IMR-90 (cell line): ENCODE measurements around the gene CYP8B1. TPM values are rescaled to one million over a fixed set of nuclear protein-coding genes. Genes with fewer than 3 reads are reported as not detected.

Source experiments
- ATAC-seq: fragments of 200-7000 bp; cut with Tn5 transposase; 2 replicates; pipeline ENCODE4 v1.9.1; 2020; ENCODE audit warnings: low read depth, mild to moderate bottlenecking, moderate library complexity
- BruUV-seq: library from RNA; stranded (reverse); fragments of 400-500 nt; replicated peaks from 2 replicates; lab custom pipeline; 2021; lab: Mats Ljungman, UMichigan
- CTCF ChIA-PET: fragments of 300-600 bp; formaldehyde crosslinking; extraction: SDS; loops from one replicate; lab custom pipeline; 2021; ENCODE audit warnings: antibody characterized with exemption; lab: Yijun Ruan, JAX
- POLR2A ChIA-PET: fragments of 300-600 bp; sonication (Branson Sonifier 250); formaldehyde crosslinking; loops from one replicate; lab custom pipeline; 2022; ENCODE audit warnings: antibody characterized with exemption; ENCODE audit not compliant: unreplicated experiment; lab: Charles Lee
- DNase-seq: peaks from one replicate; pipeline ENCODE4 v3.0.0; 2013
- H2AFZ ChIP-seq: replicated peaks from 2 replicates; pipeline ENCODE3; 2013; ENCODE audit warnings: low read length, mild to moderate bottlenecking; ENCODE audit not compliant: poor library complexity
- H2AK5ac ChIP-seq: 2 replicates; pipeline ENCODE4 v1.6.1; 2013; ENCODE audit warnings: low read depth, low read length, inconsistent platforms
- H2AK9ac ChIP-seq: replicated peaks from 2 replicates; pipeline ENCODE3; 2013; ENCODE audit warnings: mild to moderate bottlenecking, low read depth, low read length, moderate library complexity; ENCODE audit not compliant: poor library complexity
- H2BK120ac ChIP-seq: 2 replicates; pipeline ENCODE4 v1.6.1; 2013; ENCODE audit warnings: low read depth, low read length, inconsistent platforms
- H2BK15ac ChIP-seq: 3 replicates; pipeline ENCODE4 v1.6.1; 2013; ENCODE audit warnings: low read depth, low read length, inconsistent platforms
- H2BK20ac ChIP-seq: 2 replicates; pipeline ENCODE4 v1.6.1; 2013; ENCODE audit warnings: low read depth, mild to moderate bottlenecking, inconsistent platforms, low read length, moderate library complexity
- H2BK5ac ChIP-seq: 2 replicates; pipeline ENCODE4 v1.6.1; 2013; ENCODE audit warnings: mild to moderate bottlenecking, low read depth, low read length, inconsistent platforms; ENCODE audit not compliant: poor library complexity, severe bottlenecking
- H3K14ac ChIP-seq: replicated peaks from 2 replicates; pipeline ENCODE4 v1.6.1; 2013; ENCODE audit warnings: low read depth, low read length, inconsistent platforms
- H3K18ac ChIP-seq: 2 replicates; pipeline ENCODE4 v1.6.1; 2013; ENCODE audit warnings: low read depth, low read length, control low read depth
- H3K23ac ChIP-seq: 2 replicates; pipeline ENCODE4 v1.6.1; 2013; ENCODE audit warnings: low read depth, low read length, inconsistent platforms
- H3K27ac ChIP-seq: 2 replicates; pipeline ENCODE4 v1.5.1; 2013; ENCODE audit warnings: mild to moderate bottlenecking, control low read depth, low read length; ENCODE audit not compliant: insufficient read depth
- H3K27me3 ChIP-seq: 2 replicates; pipeline ENCODE4 v1.6.1; 2013; ENCODE audit warnings: low read length; ENCODE audit not compliant: control insufficient read depth, insufficient read depth
- H3K36me3 ChIP-seq: 2 replicates; pipeline ENCODE4 v1.6.1; 2013; ENCODE audit warnings: low read length, mixed read lengths; ENCODE audit not compliant: control insufficient read depth, insufficient read depth
- H3K4ac ChIP-seq: 2 replicates; pipeline ENCODE4 v1.6.1; 2013; ENCODE audit warnings: low read depth, low read length, inconsistent platforms
- H3K4me1 ChIP-seq: 2 replicates; pipeline ENCODE4 v1.6.1; 2013; ENCODE audit warnings: low read length, mixed read lengths; ENCODE audit not compliant: control insufficient read depth, insufficient read depth
- H3K4me2 ChIP-seq: 2 replicates; pipeline ENCODE4 v1.6.1; 2013; ENCODE audit warnings: low read depth, mild to moderate bottlenecking, control low read depth, low read length, moderate library complexity
- H3K4me3 ChIP-seq: 2 replicates; pipeline ENCODE4 v1.5.1; 2013; ENCODE audit warnings: low read depth, mild to moderate bottlenecking, control low read depth, low read length, moderate library complexity; ENCODE audit not compliant: insufficient read depth
- H3K56ac ChIP-seq: 2 replicates; pipeline ENCODE4 v1.6.1; 2013; ENCODE audit warnings: low read length, inconsistent platforms; ENCODE audit not compliant: insufficient read depth; ENCODE audit errors: extremely low read depth
- H3K79me1 ChIP-seq, 2 experiments: 2 replicates each; pipeline ENCODE4 v1.6.1; 2013; ENCODE audit warnings: low read length in 2 of 2, inconsistent platforms in 1 of 2, low read depth in 1 of 2
- H3K9ac ChIP-seq: 2 replicates; pipeline ENCODE4 v1.6.1; 2013; ENCODE audit warnings: low read depth, low read length, control low read depth
- H3K9me1 ChIP-seq: 2 replicates; pipeline ENCODE4 v1.6.1; 2013; ENCODE audit warnings: low read length, inconsistent platforms; ENCODE audit not compliant: insufficient read depth
- H3K9me3 ChIP-seq: 2 replicates; pipeline ENCODE4 v1.6.1; 2013; ENCODE audit warnings: low read length; ENCODE audit not compliant: control insufficient read depth, insufficient read depth
- H4K20me1 ChIP-seq: 2 replicates; pipeline ENCODE4 v1.6.1; 2013; ENCODE audit warnings: low read length, inconsistent platforms; ENCODE audit not compliant: insufficient read depth
- H4K5ac ChIP-seq: 2 replicates; pipeline ENCODE4 v1.6.1; 2013; ENCODE audit warnings: mild to moderate bottlenecking, low read depth, low read length, control low read depth
- H4K8ac ChIP-seq, 2 experiments: 2 replicates each; pipeline ENCODE4 v1.6.1; 2013; ENCODE audit warnings: low read depth in 2 of 2, low read length in 2 of 2, control low read depth in 1 of 2, inconsistent platforms in 1 of 2
- H4K91ac ChIP-seq: 2 replicates; pipeline ENCODE4 v1.6.1; 2013; ENCODE audit warnings: low read depth, low read length, inconsistent platforms; ENCODE audit not compliant: insufficient read depth
- MAZ ChIP-seq: IDR thresholded peaks from 2 replicates; pipeline ENCODE4 v1.6.1; 2012; ENCODE audit warnings: low read depth, mild to moderate bottlenecking, low read length, improper control_type of control experiment, moderate library complexity, borderline replicate concordance
- MXI1 ChIP-seq: IDR thresholded peaks from 2 replicates; pipeline ENCODE4 v1.6.1; 2012; ENCODE audit warnings: low read depth, mild to moderate bottlenecking, low read length, moderate library complexity, borderline replicate concordance
- POLR2A ChIP-seq: IDR thresholded peaks from 2 replicates; pipeline ENCODE4 v1.6.1; 2012; ENCODE audit warnings: mild to moderate bottlenecking, low read depth, low read length
- RAD21 ChIP-seq: IDR thresholded peaks from 2 replicates; pipeline ENCODE4 v1.6.1; 2012; ENCODE audit warnings: low read length, improper control_type of control experiment
- SMC3 ChIP-seq: fragments of 150-350 bp; IDR thresholded peaks from 2 replicates; pipeline ENCODE4 v1.6.1; 2016; ENCODE audit warnings: low read depth, mild to moderate bottlenecking, antibody characterized with exemption, low read length, moderate library complexity
- USF2 ChIP-seq: fragments of 150-350 bp; IDR thresholded peaks from 2 replicates; pipeline ENCODE4 v1.6.1; 2017; ENCODE audit warnings: mild to moderate bottlenecking, antibody characterized with exemption, low read length, low read depth
- WGBS, 2 experiments: methylation state at CpG; one replicate each; pipeline versions ENCODE4 v1.1.5 to v1.1.7; 2013; ENCODE audit warnings: missing lambda C conversion rate in 2 of 2; ENCODE audit not compliant: insufficient read length in 1 of 2; ENCODE audit errors: extremely low coverage in 2 of 2; 5-methylcytosine and 5-hydroxymethylcytosine counted together
- dilution Hi-C: fragments of 300-500 bp; cut with HindIII; formaldehyde crosslinking; loops from one replicate; pipeline ENCODE4 v1.14.3; 2018; ENCODE audit warnings: low sequenced_read_pairs; ENCODE audit not compliant: unreplicated experiment
- in situ Hi-C: fragments of 300-500 bp; cut with MboI; formaldehyde crosslinking; loops from 3 replicates; pipeline ENCODE4 v1.14.3; 2019; ENCODE audit warnings: low sequenced_read_pairs, inconsistent platforms, mixed read lengths
- intact Hi-C: fragments of 100-400 bp; cut with micrococcal nuclease; formaldehyde crosslinking; loops from 2 replicates; pipeline ENCODE4 v1.10.0; 2022
- polyA plus RNA-seq, 3 experiments: library from polyadenylated mRNA; depleted of rRNA; stranded (reverse); fragments of >200 nt; gene quantifications; 2 replicates each; pipeline ENCODE4 v1.2.3, GENCODE V29; 2012; ENCODE audit warnings: low replicate concordance in 1 of 3
- total RNA-seq: library from RNA; depleted of rRNA; stranded (reverse); fragments of >200 nt; gene quantifications from 2 replicates; pipeline ENCODE4 v1.2.3, GENCODE V29; 2012

CYP8B1 gene
- total and polyA plus RNA-seq, 2 of the 4 experiments (the other 2 are of a cell fraction) = not detected

GRCh38 chr3:42846685-42847522 lies 28.8 kb downstream of the CYP8B1 start:
- no peak overlapping the region for H3K27ac ChIP-seq
- no peak overlapping the region for H3K4me2 ChIP-seq
- H4K8ac ChIP-seq = no peak overlapping the region
- intact Hi-C loops = no loop called here
- H4K91ac ChIP-seq = no peak overlapping the region
- ChIA-PET POLR2A (no interaction called here), CTCF (no interaction called here)
- H4K20me1 ChIP-seq = no peaks in the 10 kb centered on the region
- no peak overlapping the region for H2AFZ ChIP-seq
- H3K14ac ChIP-seq = no peak overlapping the region
- DNase-seq = no peak
- no peak overlapping the region for H3K18ac ChIP-seq
- dilution Hi-C loops = no loop called here
- TF ChIP-seq MAZ (no peak), MXI1 (no peak), SMC3 (no peak), RAD21 (no peak), POLR2A (no peak), USF2 (no peak)
- no peaks in the 10 kb centered on the region for H3K9me1 ChIP-seq
- WGBS, 2 experiments = 40% methylated on average over 1 of the region's 5 CpGs; no CpG with 5 or more reads in 1 of the 2 experiments
- no peak overlapping the region for H3K4ac ChIP-seq
- no peaks in the 10 kb centered on the region for H3K4me1 ChIP-seq
- no peak overlapping the region for H2AK9ac ChIP-seq
- ATAC-seq = no peak
- H3K56ac ChIP-seq = no peak overlapping the region
- no peak overlapping the region for H4K5ac ChIP-seq
- H3K23ac ChIP-seq = no peak overlapping the region
- no peaks in the 10 kb centered on the region for H3K9me3 ChIP-seq
- no peak overlapping the region for H2BK120ac ChIP-seq
- H2AK5ac ChIP-seq = no peak overlapping the region
- H2BK20ac ChIP-seq = no peak overlapping the region
- no peak overlapping the region for H2BK15ac ChIP-seq
- H2BK5ac ChIP-seq = no peak overlapping the region
- peaks cover 43% of the 10 kb centered on the region for H3K27me3 ChIP-seq
- H3K79me1 ChIP-seq = no peaks in the 10 kb centered on the region
- no TSS peak for BruUV-seq
- in situ Hi-C loops = no loop called here
- no peak overlapping the region for H3K4me3 ChIP-seq
- no peak overlapping the region for H3K9ac ChIP-seq
- H3K36me3 ChIP-seq = no peaks in the 10 kb centered on the region
